ENCODE measurements around the gene ZNHIT1. TPM values are rescaled to one million over a fixed set of nuclear protein-coding genes. Genes with fewer than 3 reads are reported as not detected.

The ZNHIT1 gene
- polyA plus RNA-seq, 1 donor (not counting 4 experiments of a cell fraction or from before 2014, with no cell fraction given): 46.4 TPM

GRCh38 chr7:101207459-101207858, 10.5 kb upstream of the ZNHIT1 start:
- Histone ChIP-seq H3K4me3 (ENCODE audit: control insufficient read depth in 2 of 3, extremely low read depth in 1 of 3, insufficient read depth in 2 of 3, low read depth in 1 of 3, low read length in 3 of 3) (no peak overlapping the region), H4K20me1 (ENCODE audit: control insufficient read depth, extremely low read depth, insufficient read depth, low read length) (no peaks in the 10 kb centered on the region), H2AFZ (ENCODE audit: control insufficient read depth, low read length) (no peak overlapping the region), H3K9ac (ENCODE audit: control insufficient read depth, extremely low read depth, insufficient read depth, low read length) (no peak overlapping the region), H3K27ac (ENCODE audit: control insufficient read depth, insufficient read depth, low read length) (no peak overlapping the region), H3K4me2 (ENCODE audit: control insufficient read depth, extremely low read depth, insufficient read depth, low read depth, low read length) (no peak overlapping the region), H3K79me2 (ENCODE audit: control insufficient read depth, insufficient read depth, low read length) (no peaks in the 10 kb centered on the region), H3K27me3 (ENCODE audit: control insufficient read depth, extremely low read depth, insufficient read depth, low read length) (peaks cover 11% of the 10 kb centered on the region), H3K36me3 (ENCODE audit: control insufficient read depth in 2 of 2, extremely low read depth in 1 of 2, insufficient read depth in 2 of 2, low read length in 2 of 2) (peaks cover 11 to 27% of the 10 kb centered on the region in 2 experiments), H3K4me1 (ENCODE audit: control insufficient read depth, extremely low read depth, insufficient read depth, low read length) (no peaks in the 10 kb centered on the region), H3K9me1 (ENCODE audit: control insufficient read depth, extremely low read depth, insufficient read depth, low read length) (no peaks in the 10 kb centered on the region), H3K9me3 (ENCODE audit: control insufficient read depth, low read depth, low read length) (no peaks in the 10 kb centered on the region)
- TF ChIP-seq CTCF (optimal IDR thresholded peaks at IDR 0.05 in 1 of 3, IDR thresholded peaks at IDR 0.05 in 1 of 3, conservative IDR thresholded peaks at IDR 0.05 in 1 of 3; ENCODE audit: extremely low read depth in 1 of 3, insufficient read depth in 2 of 3, low read length in 3 of 3) (no peak), EZH2 (IDR thresholded peaks at IDR 0.05; ENCODE audit: low read length) (no peak)
- DNase-seq (ENCODE audit: low read depth, low spot score) (no peak), FAIRE-seq (no peak)
- dilution Hi-C loops (cut with MboI; ENCODE audit: extremely low pct_ligation_motif_present, low sequenced_read_pairs): no loop called here

GRCh38 chr7:101208794-101209193, 9.2 kb upstream of the ZNHIT1 start:
- dilution Hi-C loops (cut with MboI; ENCODE audit: extremely low pct_ligation_motif_present, low sequenced_read_pairs): no loop called here
- Histone ChIP-seq H2AFZ (ENCODE audit: control insufficient read depth, low read length) (no peak overlapping the region), H4K20me1 (ENCODE audit: control insufficient read depth, extremely low read depth, insufficient read depth, low read length) (no peaks in the 10 kb centered on the region), H3K4me3 (ENCODE audit: control insufficient read depth in 2 of 3, extremely low read depth in 1 of 3, insufficient read depth in 2 of 3, low read depth in 1 of 3, low read length in 3 of 3) (no peak overlapping the region), H3K9me1 (ENCODE audit: control insufficient read depth, extremely low read depth, insufficient read depth, low read length) (no peaks in the 10 kb centered on the region), H3K4me2 (ENCODE audit: control insufficient read depth, extremely low read depth, insufficient read depth, low read depth, low read length) (no peak overlapping the region), H3K9ac (ENCODE audit: control insufficient read depth, extremely low read depth, insufficient read depth, low read length) (no peak overlapping the region), H3K27ac (ENCODE audit: control insufficient read depth, insufficient read depth, low read length) (no peak overlapping the region), H3K79me2 (ENCODE audit: control insufficient read depth, insufficient read depth, low read length) (no peaks in the 10 kb centered on the region), H3K9me3 (ENCODE audit: control insufficient read depth, low read depth, low read length) (no peaks in the 10 kb centered on the region), H3K36me3 (ENCODE audit: control insufficient read depth in 2 of 2, extremely low read depth in 1 of 2, insufficient read depth in 2 of 2, low read length in 2 of 2) (peaks cover 11 to 34% of the 10 kb centered on the region in 2 experiments), H3K4me1 (ENCODE audit: control insufficient read depth, extremely low read depth, insufficient read depth, low read length) (no peaks in the 10 kb centered on the region), H3K27me3 (ENCODE audit: control insufficient read depth, extremely low read depth, insufficient read depth, low read length) (no peaks in the 10 kb centered on the region)
- DNase-seq (ENCODE audit: low read depth, low spot score) (no peak), FAIRE-seq (no peak)
- no peak for TF ChIP-seq CTCF (optimal IDR thresholded peaks at IDR 0.05 in 1 of 3, IDR thresholded peaks at IDR 0.05 in 1 of 3, conservative IDR thresholded peaks at IDR 0.05 in 1 of 3; ENCODE audit: extremely low read depth in 1 of 3, insufficient read depth in 2 of 3, low read length in 3 of 3)
- no peak for TF ChIP-seq EZH2 (IDR thresholded peaks at IDR 0.05; ENCODE audit: low read length)
